SK-N-SH (cell line): ENCODE measurements around the gene TMEM132D.

Experiments
- CTCF ChIP-seq: fragments of 200-600 bp; sonication (generic); IDR thresholded peaks from 2 replicates; pipeline ENCODE4 v1.6.1; 2017; ENCODE audit warnings: antibody characterized with exemption, mild to moderate bottlenecking, moderate library complexity
- FOXJ3 ChIP-seq: sonication (generic); formaldehyde crosslinking; IDR thresholded peaks from 2 replicates; pipeline ENCODE4 v1.5.1; 2020; ENCODE audit warnings: mild to moderate bottlenecking, missing genetic modification reagents
- GATA2 ChIP-seq: sonication (generic); formaldehyde crosslinking; IDR thresholded peaks from 2 replicates; pipeline ENCODE4 v1.5.0; 2020; ENCODE audit warnings: mild to moderate bottlenecking, missing genetic modification reagents
- POLR2AphosphoS5 ChIP-seq: IDR thresholded peaks from 2 replicates; pipeline ENCODE4 v1.6.1; 2012; ENCODE audit warnings: low read depth, low read length
- TAF1 ChIP-seq: IDR thresholded peaks from 2 replicates; pipeline ENCODE4 v1.6.1; 2012; ENCODE audit warnings: low read depth, mild to moderate bottlenecking, low read length, moderate library complexity, borderline replicate concordance

GRCh38 chr12:129328235-129328634 is 575.6 kb downstream of the TMEM132D start:
- TF ChIP-seq FOXJ3 (CRISPR knock-in tag), result no peak
- no peak for TF ChIP-seq TAF1
- no peak for TF ChIP-seq POLR2AphosphoS5
- TF ChIP-seq CTCF, result no peak
- no peak for TF ChIP-seq GATA2
